ENCODE results near the gene KANK3. TPM values are rescaled to one million over a fixed set of nuclear protein-coding genes. Genes with fewer than 3 reads are reported as not detected.

KANK3 gene
- total and polyA plus RNA-seq, 2 of the 8 experiments (the other 6 are each of a cell fraction or from before 2014, with no cell fraction given), result 2.5 to 4.2 TPM

GRCh38 chr19:8366961-8367326 lies 23.9 kb upstream of the KANK3 start:
- 82% methylated on average over 12 of the region's 13 CpGs; no CpG with 5 or more reads in 1 of the 2 experiments for WGBS, 2 experiments (ENCODE audit: extremely low coverage in 1 of 2, insufficient coverage in 1 of 2, insufficient read length in 1 of 2, insufficient replicate concordance in 2 of 2, low coverage in 1 of 2, low lambda C conversion rate in 2 of 2, missing lambda C conversion rate in 1 of 2)
- FAIRE-seq, result no peak

More at GRCh38 chr19:8366961-8367326, 23.9 kb upstream of the KANK3 start:
- H4K20me1 ChIP-seq (replicated peaks in 1 of 2; ENCODE audit: control insufficient read depth in 1 of 2, insufficient read depth in 2 of 2, low read length in 2 of 2), result no peaks in the 10 kb centered on the region
- peak overlapping the region; percentile 83; the same call in 1 of the 2 replicates for H2BK5ac ChIP-seq (ENCODE audit: low read depth, low read length)
- no peak overlapping the region for H2BK20ac ChIP-seq (ENCODE audit: low read length)
- H2AFZ ChIP-seq (ENCODE audit: low read length), result no peak overlapping the region
- H3K18ac ChIP-seq (ENCODE audit: extremely low read depth, low read length), result peak overlapping the region; percentile 83
- peak overlapping the region; percentile 38 to 54; a peak in 2 of 4 replicates for H3K4me2 ChIP-seq (ENCODE audit: insufficient read depth in 1 of 2, low read depth in 2 of 2, low read length in 2 of 2)
- no peak overlapping the region for H3K27ac ChIP-seq (ENCODE audit: low read depth, low read length)
- ChIA-PET POLR2A (ENCODE audit: partially characterized antibody) (interaction anchor here (0.7 to 9.2 kb wide), 11 partner anchors 9 to 147 kb away, joined by 3 to 71 read pairs (median 4); partner anchors contain the start of genes HNRNPM, KANK3, RAB11B and ZNF414), CTCF (ENCODE audit: partially characterized antibody) (interaction anchor here (0.6 to 6.0 kb wide), 6 partner anchors 13 to 97 kb away, joined by 3 to 57 read pairs (median 4); no protein-coding TSS in a partner anchor)
- no peaks in the 10 kb centered on the region; the same call in 1 of the 2 replicates for H3K79me1 ChIP-seq (ENCODE audit: low read depth, low read length)
- TF ChIP-seq SIX5 (IDR thresholded peaks at IDR 0.05; ENCODE audit: low read depth, low read length) (no peak), SP1 (IDR thresholded peaks at IDR 0.05; ENCODE audit: low read depth, low read length) (no peak), SIRT6 (IDR thresholded peaks at IDR 0.05; ENCODE audit: low read length) (no peak), POLR2A (IDR thresholded peaks at IDR 0.05; ENCODE audit: control extremely low read depth in 1 of 2, low read depth in 2 of 2, low read length in 2 of 2) (no peak), BCL11A (IDR thresholded peaks at IDR 0.05; ENCODE audit: low read depth in 2 of 2, low read length in 2 of 2) (no peak), E2F6 (IDR thresholded peaks at IDR 0.05) (no peak), RBBP5 (IDR thresholded peaks at IDR 0.05; ENCODE audit: borderline replicate concordance, low read depth, low read length) (0 out of 2 replicates have a peak, but pooled peaks have one; percentile 45)
- H3K14ac ChIP-seq (ENCODE audit: insufficient read length), result no peak overlapping the region
- H3K36me3 ChIP-seq (ENCODE audit: control insufficient read depth in 2 of 4, insufficient read depth in 4 of 4, low read length in 3 of 4), result no peaks in the 10 kb centered on the region
- peaks cover 0 to 15% (median 8%) of the 10 kb centered on the region in 4 experiments; a peak in 6 of 7 replicates for H3K4me1 ChIP-seq (replicated peaks in 1 of 4; ENCODE audit: control insufficient read depth in 3 of 4, insufficient read depth in 4 of 4, low read length in 3 of 4)
- peak overlapping the region; percentile 91 for H3K4ac ChIP-seq (replicated peaks; ENCODE audit: insufficient read length, low read depth, low read length)
- peak overlapping the region; percentile 83; the same call in 1 of the 2 replicates for H2BK15ac ChIP-seq (ENCODE audit: low read length)
- peaks cover 0 to 24% (median 17%) of the 10 kb centered on the region in 4 experiments; a peak in 6 of 7 replicates for H3K27me3 ChIP-seq (replicated peaks in 1 of 4; ENCODE audit: control insufficient read depth in 3 of 4, extremely low read depth in 1 of 4, insufficient read depth in 3 of 4, low read length in 3 of 4)
- H2BK120ac ChIP-seq (replicated peaks; ENCODE audit: low read depth, low read length), result peak overlapping the region; percentile 18
- H3K9ac ChIP-seq (replicated peaks in 1 of 4; ENCODE audit: extremely low read depth in 1 of 4, low read depth in 3 of 4, low read length in 3 of 4), result no peak overlapping the region
- H4K91ac ChIP-seq (replicated peaks; ENCODE audit: insufficient read length, low read length), result peak overlapping the region; percentile 82
- no peak for DNase-seq (ENCODE audit: low read depth in 1 of 2, low spot score in 2 of 2)
- H3K56ac ChIP-seq (replicated peaks; ENCODE audit: insufficient read length, low read depth, low read length), result no peak overlapping the region
- H3K4me3 ChIP-seq (ENCODE audit: extremely low read depth in 1 of 4, insufficient read depth in 2 of 4, low read depth in 3 of 4, low read length in 4 of 4), result peak overlapping the region in 3 of 4 experiments; percentile 20 to 42 (median 26); a peak in 4 of 8 replicates
- peaks cover 18% of the 10 kb centered on the region; the same call in 1 of the 2 replicates for H3K23me2 ChIP-seq (ENCODE audit: low read depth, low read length)
- H3K9me3 ChIP-seq (ENCODE audit: insufficient read depth in 2 of 2, low read depth in 1 of 2, low read length in 1 of 2), result no peaks in the 10 kb centered on the region
- no peak overlapping the region for H2AK5ac ChIP-seq (ENCODE audit: low read depth, low read length)
- peak overlapping the region; percentile 53; the same call in 1 of the 2 replicates for H2BK12ac ChIP-seq (ENCODE audit: low read depth, low read length)
- no peak overlapping the region for H3K23ac ChIP-seq (ENCODE audit: insufficient read length)
- no peaks in the 10 kb centered on the region for H3K79me2 ChIP-seq (ENCODE audit: control insufficient read depth in 1 of 2, insufficient read depth in 2 of 2, low read length in 2 of 2)
- H4K5ac ChIP-seq (ENCODE audit: insufficient read length, low read depth, low read length), result no peak overlapping the region
- H4K8ac ChIP-seq (ENCODE audit: extremely low read depth, insufficient read depth, low read length), result peak overlapping the region; percentile 73
